ENCODE data around the gene LSM12.

The LSM12 gene

DNA sequence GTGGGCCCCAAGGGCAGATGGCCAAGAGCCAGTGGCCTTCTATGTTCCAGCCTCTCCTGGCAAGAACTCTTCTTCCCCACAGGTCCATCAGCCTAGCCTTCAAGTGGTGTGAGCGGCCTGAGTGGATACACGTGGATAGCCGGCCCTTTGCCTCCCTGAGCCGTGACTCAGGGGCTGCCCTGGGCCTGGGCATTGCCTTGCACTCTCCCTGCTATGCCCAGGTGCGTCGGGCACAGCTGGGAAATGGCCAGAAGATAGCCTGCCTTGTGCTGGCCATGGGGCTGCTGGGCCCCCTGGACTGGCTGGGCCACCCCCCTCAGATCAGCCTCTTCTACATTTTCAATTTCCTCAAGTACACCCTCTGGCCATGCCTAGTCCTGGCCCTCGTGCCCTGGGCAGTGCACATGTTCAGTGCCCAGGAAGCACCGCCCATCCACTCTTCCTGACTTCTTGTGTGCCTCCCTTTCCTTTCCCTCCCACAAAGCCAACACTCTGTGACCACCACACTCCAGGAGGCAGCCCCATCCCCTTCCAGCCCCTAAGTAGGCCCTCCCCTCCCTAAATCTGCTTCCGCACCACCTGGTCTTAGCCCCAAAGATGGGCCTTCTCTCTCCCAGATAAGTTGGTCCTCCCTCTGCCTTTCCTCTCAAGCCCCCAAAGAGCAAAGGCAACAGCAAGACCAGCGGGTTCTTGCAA, 9.3 kb upstream of the LSM12 start:
- no peak for TF ChIP-seq CTCF (IDR thresholded peaks at IDR 0.05; ENCODE audit: borderline replicate concordance, control extremely low read depth, extremely low read depth, insufficient read depth, missing control alignments)
- in situ Hi-C loops (cut with MboI; ENCODE audit: low sequenced_read_pairs, unreplicated experiment), result no loop called here
- DNase-seq (ENCODE audit: low spot score), result no peak

DNA sequence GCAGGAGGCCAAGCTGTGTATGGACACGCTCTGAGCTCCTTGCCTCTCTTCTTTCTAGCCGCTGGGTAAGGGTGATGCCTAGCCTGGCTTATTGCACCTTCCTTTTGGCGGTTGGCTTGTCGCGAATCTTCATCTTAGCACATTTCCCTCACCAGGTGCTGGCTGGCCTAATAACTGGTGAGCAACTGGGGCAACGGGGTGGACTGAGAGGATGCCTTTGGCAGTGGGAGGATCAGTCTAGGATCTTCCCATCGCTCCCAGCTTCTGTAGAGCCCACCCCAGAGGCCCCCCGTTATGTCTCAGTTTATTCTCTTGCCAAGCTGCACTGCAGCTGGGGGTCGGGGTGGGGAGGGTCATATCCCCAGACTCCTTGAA, 8.4 kb upstream of the LSM12 start:
- DNase-seq (ENCODE audit: low spot score), result no peak
- no peak for TF ChIP-seq CTCF (IDR thresholded peaks at IDR 0.05; ENCODE audit: borderline replicate concordance, control extremely low read depth, extremely low read depth, insufficient read depth, missing control alignments)
- in situ Hi-C loops (cut with MboI; ENCODE audit: low sequenced_read_pairs, unreplicated experiment), result no loop called here

DNA sequence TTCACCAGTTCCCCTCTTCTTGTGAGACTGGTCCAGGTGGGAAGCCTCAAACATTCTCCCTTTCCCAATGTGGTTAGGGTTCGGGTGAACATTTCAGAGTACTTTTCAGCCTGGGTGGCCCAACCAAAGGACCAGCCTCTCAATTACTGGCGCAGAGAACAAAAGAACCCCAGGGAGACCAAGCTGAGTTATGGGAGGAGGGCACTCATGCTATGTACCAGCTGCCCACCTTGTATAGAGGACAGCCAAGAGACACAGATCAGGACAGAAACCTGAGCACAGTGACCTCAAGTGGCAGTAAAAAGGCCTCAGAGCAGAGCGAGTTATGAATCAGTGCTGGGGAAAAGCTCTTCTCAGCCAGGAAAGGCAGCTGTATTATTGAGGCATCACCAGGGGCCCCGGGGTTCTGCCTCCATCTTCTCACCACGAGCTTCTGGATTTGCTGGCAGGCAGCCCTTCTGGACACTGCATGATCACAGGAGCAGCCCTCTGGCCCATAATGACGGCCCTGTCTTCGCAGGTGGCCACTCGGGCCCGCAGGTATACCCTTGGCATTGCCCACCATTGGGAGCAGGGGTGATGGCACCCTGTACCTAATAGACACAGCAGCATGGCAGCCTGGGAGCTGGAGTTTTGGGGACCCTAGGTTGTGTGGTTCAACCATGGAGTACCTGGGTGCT, 7.9 kb upstream of the LSM12 start:
- TF ChIP-seq CTCF (IDR thresholded peaks at IDR 0.05; ENCODE audit: borderline replicate concordance, control extremely low read depth, extremely low read depth, insufficient read depth, missing control alignments), result no peak
- no peak for DNase-seq (ENCODE audit: low spot score)
- in situ Hi-C loops (cut with MboI; ENCODE audit: low sequenced_read_pairs, unreplicated experiment), result no loop called here

DNA sequence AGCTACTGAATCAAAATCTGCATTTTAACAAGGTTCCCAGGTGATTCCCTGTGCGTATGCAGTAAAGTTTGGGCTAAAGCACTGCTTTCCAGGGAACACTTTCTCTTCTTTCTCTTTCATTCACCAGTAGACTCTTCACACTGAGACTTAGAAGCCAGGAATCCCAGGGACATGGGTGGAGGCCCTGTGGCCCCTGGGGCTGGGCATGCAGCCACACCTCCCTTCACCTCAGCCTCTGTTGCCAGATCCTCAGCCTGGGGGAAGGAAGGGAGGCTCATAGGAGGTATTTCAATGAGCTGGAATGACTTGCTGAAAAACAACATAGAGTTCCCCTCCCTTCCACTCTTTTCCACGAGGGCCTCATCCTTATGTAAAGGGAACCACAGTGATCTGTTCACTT, 5.3 kb upstream of the LSM12 start:
- no peak for TF ChIP-seq CTCF (IDR thresholded peaks at IDR 0.05; ENCODE audit: borderline replicate concordance, control extremely low read depth, extremely low read depth, insufficient read depth, missing control alignments)
- in situ Hi-C loops (cut with MboI; ENCODE audit: low sequenced_read_pairs, unreplicated experiment), result no loop called here
- DNase-seq (ENCODE audit: low spot score), result no peak

- in situ Hi-C loops (cut with MboI; ENCODE audit: low sequenced_read_pairs, unreplicated experiment), result no loop called here
- DNase-seq (ENCODE audit: low spot score), result no peak
- TF ChIP-seq CTCF (IDR thresholded peaks at IDR 0.05; ENCODE audit: borderline replicate concordance, control extremely low read depth, extremely low read depth, insufficient read depth, missing control alignments), result no peak
These were observed 4.7 kb upstream of the LSM12 start for GRCh38 chr17:44071198-44071520.

- TF ChIP-seq CTCF (IDR thresholded peaks at IDR 0.05; ENCODE audit: borderline replicate concordance, control extremely low read depth, extremely low read depth, insufficient read depth, missing control alignments), result no peak
- peak; percentile 98 for DNase-seq (ENCODE audit: low spot score)
- in situ Hi-C loops (cut with MboI; ENCODE audit: low sequenced_read_pairs, unreplicated experiment), result no loop called here
These were observed 4.2 kb upstream of the LSM12 start, which contains the start of gene G6PC3 for GRCh38 chr17:44070455-44071197. Gene G6PC3, plus strand, starts transcription at chr17:44070735. Its CDS starts 231 bp downstream, at chr17:44070966.
